Neuronal stem cell (in vitro differentiated cells): Measurements from ENCODE around the gene MUSTN1.

Experiments
- DNase-seq: peaks from one replicate; pipeline ENCODE4 v3.0.0-alpha.2; 2013; ENCODE audit warnings: low spot score
- H2AFZ ChIP-seq: one replicate; pipeline ENCODE4 v1.6.1; 2013; ENCODE audit warnings: mild to moderate bottlenecking, low read length, inconsistent platforms
- H2AK5ac ChIP-seq: 2 replicates; pipeline ENCODE4 v1.6.1; 2013; ENCODE audit warnings: low read depth, mild to moderate bottlenecking, inconsistent platforms, low read length, moderate library complexity, mixed read lengths
- H2BK120ac ChIP-seq: 2 replicates; pipeline ENCODE4 v1.6.1; 2013; ENCODE audit warnings: low read depth, mild to moderate bottlenecking, inconsistent platforms, low read length, moderate library complexity, mixed read lengths
- H2BK12ac ChIP-seq: one replicate; pipeline ENCODE4 v1.6.1; 2013; ENCODE audit warnings: low read length, inconsistent platforms
- H2BK15ac ChIP-seq: 2 replicates; pipeline ENCODE4 v1.6.1; 2013; ENCODE audit warnings: mild to moderate bottlenecking, low read length, inconsistent platforms, mixed read lengths
- H2BK5ac ChIP-seq: one replicate; pipeline ENCODE4 v1.6.1; 2013; ENCODE audit warnings: inconsistent platforms, mild to moderate bottlenecking, low read length, moderate library complexity
- H3K14ac ChIP-seq: one replicate; pipeline ENCODE4 v1.6.1; 2013; ENCODE audit warnings: low read length, inconsistent platforms
- H3K18ac ChIP-seq: 2 replicates; pipeline ENCODE4 v1.6.1; 2013; ENCODE audit warnings: low read length, inconsistent platforms
- H3K23ac ChIP-seq: 2 replicates; pipeline ENCODE4 v1.6.1; 2013; ENCODE audit warnings: low read depth, mild to moderate bottlenecking, mixed read lengths, low read length, inconsistent platforms; ENCODE audit not compliant: poor library complexity
- H3K27ac ChIP-seq: replicated peaks from 3 replicates; pipeline ENCODE4 v1.5.1; 2013; ENCODE audit warnings: low read length, inconsistent platforms
- H3K27me3 ChIP-seq, 3 experiments: 2 replicates each; pipeline ENCODE4 v1.6.1; 2013; ENCODE audit warnings: low read length in 3 of 3, mild to moderate bottlenecking in 2 of 3, inconsistent platforms in 1 of 3, low read depth in 1 of 3, mixed read lengths in 1 of 3, moderate library complexity in 1 of 3; ENCODE audit not compliant: control insufficient read depth in 3 of 3, insufficient read depth in 3 of 3
- H3K36me3 ChIP-seq, 2 donors: replicated peaks in 1 of 2; 2 replicates each; pipeline ENCODE4 v1.6.1; 2013; ENCODE audit warnings: low read length in 2 of 2; ENCODE audit not compliant: control insufficient read depth in 2 of 2, insufficient read depth in 2 of 2
- H3K4ac ChIP-seq: 2 replicates; pipeline ENCODE4 v1.6.1; 2013; ENCODE audit warnings: inconsistent platforms, mild to moderate bottlenecking, low read length, moderate library complexity
- H3K4me1 ChIP-seq, 2 donors: 1 replicate in 1 of 2; 2 replicates in 1 of 2; pipeline ENCODE4 v1.6.1; 2013; ENCODE audit warnings: low read length in 2 of 2, low read depth in 1 of 2; ENCODE audit not compliant: control insufficient read depth in 2 of 2, insufficient read depth in 1 of 2
- H3K4me2 ChIP-seq: one replicate; pipeline ENCODE4 v1.6.1; 2013; ENCODE audit warnings: mild to moderate bottlenecking, low read length, inconsistent platforms; ENCODE audit not compliant: insufficient read depth, poor library complexity, severe bottlenecking
- H3K4me3 ChIP-seq, 2 donors: 2 replicates each; pipeline ENCODE4 v1.5.1; 2013; ENCODE audit warnings: low read length in 2 of 2, mild to moderate bottlenecking in 2 of 2, inconsistent platforms in 1 of 2, moderate library complexity in 1 of 2
- H3K79me1 ChIP-seq: one replicate; pipeline ENCODE4 v1.6.1; 2013; ENCODE audit warnings: low read depth, mild to moderate bottlenecking, inconsistent platforms, low read length, moderate library complexity
- H3K9ac ChIP-seq: one replicate; pipeline ENCODE4 v1.6.1; 2013; ENCODE audit warnings: mild to moderate bottlenecking, low read depth, low read length, inconsistent platforms; ENCODE audit not compliant: poor library complexity
- H3K9me3 ChIP-seq, 2 donors: replicated peaks in 1 of 2; 2 replicates each; pipeline versions ENCODE3 to v1.6.1; 2013; ENCODE audit warnings: low read length in 2 of 2, mild to moderate bottlenecking in 2 of 2, inconsistent platforms in 1 of 2, low read depth in 1 of 2, mixed read lengths in 1 of 2, moderate library complexity in 1 of 2; ENCODE audit not compliant: control insufficient read depth in 2 of 2, insufficient read depth in 1 of 2
- H4K8ac ChIP-seq: one replicate; pipeline ENCODE4 v1.6.1; 2013; ENCODE audit warnings: low read depth, mild to moderate bottlenecking, inconsistent platforms, low read length, moderate library complexity
- H4K91ac ChIP-seq: one replicate; pipeline ENCODE4 v1.6.1; 2013; ENCODE audit warnings: low read length, low read depth, mild to moderate bottlenecking, inconsistent platforms; ENCODE audit not compliant: poor library complexity
- WGBS, 2 donors: extraction: QIAGEN DNeasy Blood & Tissue Kit; methylation state at CpG; one replicate each; pipeline ENCODE4 v1.1.7; 2013; ENCODE audit warnings: missing lambda C conversion rate in 2 of 2, mixed read lengths in 1 of 2; ENCODE audit not compliant: insufficient read length in 2 of 2, insufficient replicate concordance in 1 of 2; ENCODE audit errors: extremely low coverage in 2 of 2; 5-methylcytosine and 5-hydroxymethylcytosine counted together

The MUSTN1 gene

GRCh38 chr3:52820736-52821135 is 14.1 kb downstream of the MUSTN1 start:
- H2BK12ac ChIP-seq: no peak overlapping the region
- H3K18ac ChIP-seq: no peak overlapping the region
- H4K91ac ChIP-seq: no peak overlapping the region
- no peak overlapping the region for H3K4me3 ChIP-seq
- H3K9me3 ChIP-seq: no peaks in the 10 kb centered on the region
- no peak overlapping the region for H3K27ac ChIP-seq
- H3K4me1 ChIP-seq: peaks cover 4 to 10% of the 10 kb centered on the region in 2 donors
- no peak overlapping the region for H2AFZ ChIP-seq
- DNase-seq: peak; percentile 24
- H3K4me2 ChIP-seq: no peak overlapping the region
- H2BK120ac ChIP-seq: no peak overlapping the region
- H2BK5ac ChIP-seq: no peak overlapping the region
- peak overlapping the region; percentile 53 for H2AK5ac ChIP-seq
- WGBS, 2 donors: no CpG with 5 or more reads among the region's 11 CpGs
- no peaks in the 10 kb centered on the region for H3K79me1 ChIP-seq
- no peak overlapping the region for H2BK15ac ChIP-seq
- no peaks in the 10 kb centered on the region for H3K36me3 ChIP-seq
- no peaks in the 10 kb centered on the region for H3K27me3 ChIP-seq
- no peak overlapping the region for H3K9ac ChIP-seq
- no peak overlapping the region for H3K4ac ChIP-seq
- H3K23ac ChIP-seq: no peak overlapping the region
- H4K8ac ChIP-seq: no peak overlapping the region
- H3K14ac ChIP-seq: no peak overlapping the region

GRCh38 chr3:52819936-52820335 is 14.9 kb downstream of the MUSTN1 start:
- H2AK5ac ChIP-seq: no peak overlapping the region
- H4K8ac ChIP-seq: no peak overlapping the region
- H3K14ac ChIP-seq: no peak overlapping the region
- no peaks in the 10 kb centered on the region for H3K9me3 ChIP-seq
- no peak overlapping the region for H2BK12ac ChIP-seq
- H3K27me3 ChIP-seq: no peaks in the 10 kb centered on the region
- H3K23ac ChIP-seq: no peak overlapping the region
- no peaks in the 10 kb centered on the region for H3K79me1 ChIP-seq
- WGBS, 2 donors: no CpG with 5 or more reads among the region's 2 CpGs
- no peak overlapping the region for H2BK120ac ChIP-seq
- no peak for DNase-seq
- H2BK15ac ChIP-seq: no peak overlapping the region
- no peak overlapping the region for H3K4ac ChIP-seq
- H3K27ac ChIP-seq: no peak overlapping the region
- no peak overlapping the region for H2BK5ac ChIP-seq
- H2AFZ ChIP-seq: no peak overlapping the region
- no peaks in the 10 kb centered on the region for H3K36me3 ChIP-seq
- H3K4me1 ChIP-seq: peaks cover 4 to 10% of the 10 kb centered on the region in 2 donors
- H3K18ac ChIP-seq: no peak overlapping the region
- H3K9ac ChIP-seq: no peak overlapping the region
- H4K91ac ChIP-seq: no peak overlapping the region
- H3K4me3 ChIP-seq: no peak overlapping the region
- H3K4me2 ChIP-seq: no peak overlapping the region

GRCh38 chr3:52817860-52818259 is 17.0 kb downstream of the MUSTN1 start:
- Histone ChIP-seq H3K4ac (no peak overlapping the region), H3K27me3 (no peaks in the 10 kb centered on the region), H3K4me1 (peaks cover 4 to 10% of the 10 kb centered on the region in 2 donors), H3K79me1 (no peaks in the 10 kb centered on the region), H3K9ac (peak overlapping the region; percentile 30), H2AFZ (no peak overlapping the region), H3K23ac (peak overlapping the region; percentile 91), H3K14ac (peak overlapping the region; percentile 6), H3K9me3 (no peaks in the 10 kb centered on the region), H3K4me2 (no peak overlapping the region), H2BK120ac (no peak overlapping the region), H3K4me3 (no peak overlapping the region), H4K8ac (no peak overlapping the region), H3K27ac (no peak overlapping the region), H2BK15ac (peak overlapping the region; percentile 51), H3K18ac (peak overlapping the region; percentile 59), H2BK12ac (peak overlapping the region; percentile 46), H3K36me3 (no peaks in the 10 kb centered on the region), H4K91ac (no peak overlapping the region), H2AK5ac (no peak overlapping the region), H2BK5ac (peak overlapping the region; percentile 32)
- no CpG with 5 or more reads among the region's 7 CpGs for WGBS, 2 donors
- no peak for DNase-seq

- Histone ChIP-seq H3K9ac (no peak overlapping the region), H3K18ac (no peak overlapping the region), H4K8ac (no peak overlapping the region), H2BK5ac (no peak overlapping the region), H3K36me3 (no peaks in the 10 kb centered on the region), H2BK15ac (peak overlapping the region; percentile 31), H3K14ac (peak overlapping the region; percentile 6), H3K4me2 (no peak overlapping the region), H3K4me3 (no peak overlapping the region), H3K23ac (no peak overlapping the region), H3K27ac (no peak overlapping the region), H3K27me3 (no peaks in the 10 kb centered on the region), H2BK12ac (peak overlapping the region; percentile 46), H2AK5ac (peak overlapping the region; percentile 24), H2BK120ac (no peak overlapping the region), H3K4ac (no peak overlapping the region), H4K91ac (no peak overlapping the region), H2AFZ (no peak overlapping the region), H3K79me1 (no peaks in the 10 kb centered on the region), H3K9me3 (no peaks in the 10 kb centered on the region), H3K4me1 (peaks cover 4 to 10% of the 10 kb centered on the region in 2 donors)
- DNase-seq: no peak
- WGBS, 2 donors: no CpG with 5 or more reads among the region's 10 CpGs
These were observed 17.6 kb downstream of the MUSTN1 start for GRCh38 chr3:52817221-52817620.
